Choroid plexus epithelial cell (primary cell): ENCODE measurements around the gene MPPED1.

Experiments used
- DNase-seq: peaks from one replicate; pipeline ENCODE4 v3.0.0-alpha.2; 2010; ENCODE audit warnings: low read depth
- H3K4me3 ChIP-seq: 2 replicates; pipeline ENCODE4 v1.5.1; 2011; ENCODE audit warnings: low read depth, mild to moderate bottlenecking, control low read depth, low read length, moderate library complexity
- TF ChIP-seq, protein P1 (sequence below): conservative IDR thresholded peaks from 2 replicates; pipeline ENCODE4 v1.5.1; 2011; ENCODE audit warnings: low read depth, mild to moderate bottlenecking, control low read depth, inconsistent platforms, low read length, moderate library complexity

Gene MPPED1

GRCh38 chr22:43425976-43426785 is 14.4 kb downstream of the MPPED1 start:
- no peak for DNase-seq
- no peak overlapping the region for H3K4me3 ChIP-seq
- TF ChIP-seq, protein P1, sequence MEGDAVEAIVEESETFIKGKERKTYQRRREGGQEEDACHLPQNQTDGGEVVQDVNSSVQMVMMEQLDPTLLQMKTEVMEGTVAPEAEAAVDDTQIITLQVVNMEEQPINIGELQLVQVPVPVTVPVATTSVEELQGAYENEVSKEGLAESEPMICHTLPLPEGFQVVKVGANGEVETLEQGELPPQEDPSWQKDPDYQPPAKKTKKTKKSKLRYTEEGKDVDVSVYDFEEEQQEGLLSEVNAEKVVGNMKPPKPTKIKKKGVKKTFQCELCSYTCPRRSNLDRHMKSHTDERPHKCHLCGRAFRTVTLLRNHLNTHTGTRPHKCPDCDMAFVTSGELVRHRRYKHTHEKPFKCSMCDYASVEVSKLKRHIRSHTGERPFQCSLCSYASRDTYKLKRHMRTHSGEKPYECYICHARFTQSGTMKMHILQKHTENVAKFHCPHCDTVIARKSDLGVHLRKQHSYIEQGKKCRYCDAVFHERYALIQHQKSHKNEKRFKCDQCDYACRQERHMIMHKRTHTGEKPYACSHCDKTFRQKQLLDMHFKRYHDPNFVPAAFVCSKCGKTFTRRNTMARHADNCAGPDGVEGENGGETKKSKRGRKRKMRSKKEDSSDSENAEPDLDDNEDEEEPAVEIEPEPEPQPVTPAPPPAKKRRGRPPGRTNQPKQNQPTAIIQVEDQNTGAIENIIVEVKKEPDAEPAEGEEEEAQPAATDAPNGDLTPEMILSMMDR: no peak

- TF ChIP-seq, protein P1: no peak
- no peak for DNase-seq
- no peak overlapping the region for H3K4me3 ChIP-seq
These were observed 15.0 kb downstream of the MPPED1 start for GRCh38 chr22:43426816-43427215.

DNA sequence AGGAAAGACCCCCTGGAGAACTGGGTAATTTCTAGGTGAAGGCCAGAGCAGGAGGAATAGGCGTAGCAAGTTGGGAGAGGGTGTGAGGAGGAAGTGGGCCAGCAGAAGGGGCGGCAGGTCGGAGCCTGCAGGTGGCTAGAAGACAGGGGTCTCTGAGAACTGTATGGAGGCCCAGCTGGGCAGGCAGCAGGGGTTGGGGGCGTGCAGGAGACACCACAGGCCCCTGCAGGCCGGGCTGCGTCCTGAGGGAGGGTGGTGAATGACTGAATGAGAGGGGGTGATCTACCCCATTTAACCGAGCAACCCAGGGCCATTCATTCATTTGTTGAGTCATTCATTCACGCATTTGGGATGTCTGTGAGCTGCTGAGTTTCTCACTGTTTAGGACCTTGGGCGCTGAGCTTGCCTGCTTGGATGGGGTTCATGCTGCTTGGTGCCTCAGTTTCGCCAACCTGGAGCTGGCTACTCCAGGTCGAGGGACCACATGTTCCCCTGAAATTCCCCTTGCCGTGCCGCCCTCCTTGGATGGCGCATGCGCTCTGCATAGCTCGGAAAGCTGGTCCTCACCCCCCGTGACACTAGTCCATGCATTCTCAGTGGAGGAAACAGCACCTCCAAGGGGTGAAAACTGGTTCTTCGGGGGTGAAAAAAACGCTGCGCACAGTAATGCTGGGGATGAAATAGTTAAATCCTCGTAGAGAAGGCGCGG is 15.6 kb downstream of the MPPED1 start:
- no peak for DNase-seq
- no peak overlapping the region for H3K4me3 ChIP-seq
- TF ChIP-seq, protein P1: no peak

DNA sequence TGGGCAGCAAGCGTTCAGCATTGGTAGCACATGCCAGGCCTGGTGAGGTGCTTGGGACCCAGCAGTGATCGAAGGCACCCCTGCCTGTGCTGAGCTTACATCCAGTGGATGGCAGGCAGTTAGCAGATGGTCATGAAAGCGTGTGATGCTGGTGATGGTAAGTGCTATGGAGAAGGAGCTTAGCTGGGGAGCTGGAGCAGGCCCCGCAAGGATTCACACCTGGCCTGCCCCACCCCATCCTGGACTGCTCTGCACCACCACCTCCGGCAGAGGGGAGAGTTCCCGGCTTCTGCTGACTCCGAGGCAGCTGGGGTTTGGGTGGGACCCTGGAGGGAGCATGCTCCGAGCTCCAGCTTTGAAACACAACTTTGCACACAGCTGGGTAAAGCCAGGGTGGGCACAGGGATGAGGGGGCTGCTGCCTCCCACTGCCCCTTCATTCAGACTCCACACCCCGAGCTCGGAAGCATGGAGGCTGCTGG is 16.2 kb downstream of the MPPED1 start:
- no peak for DNase-seq
- TF ChIP-seq, protein P1: no peak
- H3K4me3 ChIP-seq: no peak overlapping the region

- DNase-seq: no peak
- TF ChIP-seq, protein P1: no peak
These were observed 16.7 kb downstream of the MPPED1 start for GRCh38 chr22:43428521-43428920.

DNA sequence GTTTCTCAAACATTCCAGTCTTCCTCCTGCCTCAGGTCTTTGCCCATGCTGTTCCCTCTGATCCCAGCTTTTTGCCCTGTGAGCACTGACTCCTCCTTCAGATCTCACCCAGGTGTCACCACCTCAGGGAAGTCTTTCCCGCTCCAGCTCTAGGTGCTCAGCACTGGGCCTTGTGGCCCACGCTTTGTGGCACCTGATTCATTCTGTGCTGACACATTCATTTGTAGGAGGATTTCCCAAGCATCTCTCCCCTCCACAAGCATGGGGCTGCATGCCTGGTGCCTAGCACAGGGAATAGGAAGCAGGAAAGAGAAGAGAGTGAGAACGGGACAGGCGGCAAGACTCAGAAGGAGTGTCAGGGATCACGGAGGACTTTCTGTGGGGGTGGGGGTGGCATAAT is 17.6 kb downstream of the MPPED1 start:
- H3K4me3 ChIP-seq: no peak overlapping the region
- no peak for DNase-seq
- TF ChIP-seq, protein P1: no peak

More at GRCh38 chr22:43428521-43428920, 16.7 kb downstream of the MPPED1 start:
- no peak overlapping the region for H3K4me3 ChIP-seq
